Epithelial cell of proximal tubule (primary cell): Measurements from ENCODE around the gene TBC1D4. TPM values are rescaled to one million over a fixed set of nuclear protein-coding genes. Genes with fewer than 3 reads are reported as not detected.

Experiments
- DNase-seq: peaks from one replicate; pipeline ENCODE4 v3.0.0-alpha.2; 2011; ENCODE audit warnings: low read depth
- H3K4me3 ChIP-seq: 2 replicates; pipeline ENCODE4 v1.5.1; 2011; ENCODE audit warnings: low read depth, mild to moderate bottlenecking, low read length
- total RNA-seq: library from RNA; depleted of rRNA; stranded (reverse); fragments of >200 nt; gene quantifications from 2 replicates; pipeline ENCODE4 v1.2.3, GENCODE V29; 2015
- TF ChIP-seq, protein P1 (sequence below): conservative IDR thresholded peaks from 2 replicates; pipeline ENCODE4 v1.5.1; 2012; ENCODE audit warnings: low read depth, mild to moderate bottlenecking, low read length

TBC1D4 gene
- total RNA-seq, 1 donor from 2014 or later, result 20.9 TPM

DNA sequence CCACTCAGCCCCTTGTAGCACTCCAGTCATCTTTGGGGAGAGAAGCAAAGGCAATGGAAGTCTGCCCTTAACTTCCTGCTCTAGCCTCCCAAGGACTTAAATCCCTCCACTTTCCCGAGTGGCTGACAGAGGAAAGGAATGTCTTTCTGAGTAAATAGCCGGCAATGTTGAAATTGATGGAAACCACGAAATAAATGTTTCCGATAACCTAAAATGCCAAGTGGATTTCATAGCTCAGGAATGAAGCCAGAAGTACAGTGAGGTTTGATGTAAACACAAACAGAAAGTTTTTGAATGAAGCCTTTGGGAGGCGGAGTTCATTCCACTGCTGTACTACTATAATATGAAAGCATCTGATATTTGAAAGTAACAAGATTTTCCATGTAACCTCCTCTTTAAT, 14.0 kb upstream of the TBC1D4 start:
- DNase-seq, result no peak
- H3K4me3 ChIP-seq, result no peak overlapping the region
- TF ChIP-seq, protein P1, sequence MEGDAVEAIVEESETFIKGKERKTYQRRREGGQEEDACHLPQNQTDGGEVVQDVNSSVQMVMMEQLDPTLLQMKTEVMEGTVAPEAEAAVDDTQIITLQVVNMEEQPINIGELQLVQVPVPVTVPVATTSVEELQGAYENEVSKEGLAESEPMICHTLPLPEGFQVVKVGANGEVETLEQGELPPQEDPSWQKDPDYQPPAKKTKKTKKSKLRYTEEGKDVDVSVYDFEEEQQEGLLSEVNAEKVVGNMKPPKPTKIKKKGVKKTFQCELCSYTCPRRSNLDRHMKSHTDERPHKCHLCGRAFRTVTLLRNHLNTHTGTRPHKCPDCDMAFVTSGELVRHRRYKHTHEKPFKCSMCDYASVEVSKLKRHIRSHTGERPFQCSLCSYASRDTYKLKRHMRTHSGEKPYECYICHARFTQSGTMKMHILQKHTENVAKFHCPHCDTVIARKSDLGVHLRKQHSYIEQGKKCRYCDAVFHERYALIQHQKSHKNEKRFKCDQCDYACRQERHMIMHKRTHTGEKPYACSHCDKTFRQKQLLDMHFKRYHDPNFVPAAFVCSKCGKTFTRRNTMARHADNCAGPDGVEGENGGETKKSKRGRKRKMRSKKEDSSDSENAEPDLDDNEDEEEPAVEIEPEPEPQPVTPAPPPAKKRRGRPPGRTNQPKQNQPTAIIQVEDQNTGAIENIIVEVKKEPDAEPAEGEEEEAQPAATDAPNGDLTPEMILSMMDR, result no peak

DNA sequence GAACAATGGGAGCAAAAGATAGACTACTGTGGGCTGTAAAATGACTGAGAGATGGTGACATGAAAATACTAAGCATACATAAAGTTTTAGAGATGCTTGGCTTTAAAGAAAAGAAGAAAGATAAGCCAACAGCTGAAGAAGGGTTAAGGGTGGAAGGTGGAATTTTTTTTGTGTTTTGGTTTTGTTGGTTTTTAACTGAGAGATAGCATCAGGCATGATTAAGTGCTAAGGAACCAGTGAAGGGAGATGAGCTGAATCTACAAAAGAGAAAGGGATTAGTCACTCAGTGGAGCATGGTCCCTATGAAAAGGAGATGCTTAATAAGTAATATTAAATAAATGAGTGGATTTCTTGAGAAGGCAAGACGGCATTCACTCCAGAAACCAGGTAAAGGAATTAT, 12.5 kb upstream of the TBC1D4 start:
- TF ChIP-seq, protein P1, result no peak
- no peak overlapping the region for H3K4me3 ChIP-seq
- DNase-seq, result no peak

DNA sequence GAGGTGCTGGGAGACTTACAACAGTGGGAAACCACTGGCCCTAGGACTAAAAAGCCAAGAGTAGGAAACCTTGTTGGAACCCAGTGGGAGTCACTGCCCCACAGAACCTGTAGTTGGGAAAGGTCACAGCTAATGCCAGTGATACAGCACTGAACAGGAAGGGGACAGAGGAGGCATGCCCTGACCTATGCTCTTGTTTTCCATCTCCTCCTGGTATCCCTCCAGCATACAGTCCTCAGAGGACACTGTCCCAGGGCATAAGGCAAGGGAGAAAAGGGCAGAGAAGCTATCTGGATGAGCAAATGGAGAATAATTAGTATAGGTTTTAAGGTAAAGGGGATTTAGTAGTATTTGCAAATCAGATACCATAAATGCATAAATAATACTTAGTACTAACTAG, 11.2 kb upstream of the TBC1D4 start:
- TF ChIP-seq, protein P1, result no peak

DNA sequence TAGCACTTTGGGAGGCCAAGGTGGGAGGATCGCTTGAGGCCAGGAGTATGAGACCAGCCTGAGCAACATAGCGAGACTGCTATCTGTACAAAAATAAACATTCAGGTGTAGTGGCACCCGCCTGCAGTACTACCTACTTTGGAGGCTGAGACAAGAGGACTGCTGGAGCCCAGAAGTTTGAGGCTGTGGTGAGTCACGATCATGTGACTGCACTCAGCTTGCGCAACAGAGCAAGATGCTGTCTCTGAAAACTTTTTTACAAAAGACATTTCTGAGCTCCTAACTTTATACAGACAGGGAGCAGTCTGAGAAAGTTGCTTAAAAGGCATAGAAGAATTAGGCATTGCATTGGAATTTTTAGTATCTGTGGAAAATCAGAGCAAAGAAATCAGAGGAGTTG, 10.4 kb upstream of the TBC1D4 start:
- TF ChIP-seq, protein P1, result no peak
- H3K4me3 ChIP-seq, result no peak overlapping the region
- no peak for DNase-seq

More for the DNA sequence above, 11.2 kb upstream of the TBC1D4 start:
- H3K4me3 ChIP-seq, result no peak overlapping the region
- no peak for DNase-seq

DNA sequence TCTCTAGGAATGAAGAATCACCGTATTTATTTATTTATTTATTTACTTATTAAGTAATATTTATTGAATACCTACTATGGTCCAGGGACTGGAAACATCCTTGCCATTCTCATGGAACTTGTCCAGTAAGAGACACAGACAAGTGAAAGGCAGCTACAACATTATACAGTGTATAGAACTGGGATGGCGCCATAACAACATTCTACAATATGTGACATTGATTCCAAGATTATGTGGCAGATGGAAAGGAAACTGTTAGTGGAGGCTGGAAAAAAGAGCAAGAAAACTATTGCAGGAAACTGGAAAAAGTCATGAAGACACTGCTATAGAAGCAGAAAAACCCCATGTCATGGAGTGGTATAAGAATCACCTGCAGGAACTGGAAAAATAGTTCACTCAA, 9.4 kb upstream of the TBC1D4 start:
- no peak overlapping the region for H3K4me3 ChIP-seq
- DNase-seq, result no peak
- TF ChIP-seq, protein P1, result no peak

DNA sequence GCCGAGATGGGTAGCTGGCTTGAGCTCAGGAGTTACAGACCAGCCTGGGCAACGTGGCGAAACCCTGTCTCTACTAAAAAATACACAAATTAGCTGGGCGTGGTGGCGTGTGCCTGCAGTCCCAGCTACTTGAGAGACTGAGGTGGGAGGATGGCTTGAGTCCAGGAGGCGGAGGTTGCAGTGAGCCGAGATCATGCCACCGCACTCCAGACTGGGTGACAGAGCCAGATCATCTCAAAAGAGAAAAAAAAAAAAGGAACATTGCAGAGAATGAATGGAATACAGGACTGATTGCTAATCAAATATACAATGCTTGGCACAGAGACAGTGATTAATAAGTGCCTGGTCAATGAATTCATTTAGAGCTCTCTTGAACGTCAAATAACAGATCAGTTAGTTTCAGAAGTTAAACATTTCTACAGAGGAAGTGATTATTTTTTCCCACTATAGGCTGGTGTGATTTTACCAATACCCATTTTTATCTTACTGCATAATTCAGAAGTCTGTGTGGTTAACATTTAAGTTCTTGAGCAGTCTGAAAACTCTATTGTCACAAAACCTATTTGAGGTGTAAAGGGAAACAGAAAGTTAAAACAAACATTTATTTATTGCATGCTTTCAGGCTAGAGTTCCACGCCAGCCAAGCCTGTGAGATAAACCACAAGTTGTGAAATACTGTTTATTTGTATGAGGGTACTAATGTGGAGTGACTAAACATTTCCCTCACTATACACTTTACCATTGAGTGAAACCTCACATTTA, 7.7 kb upstream of the TBC1D4 start:
- TF ChIP-seq, protein P1, result no peak
- H3K4me3 ChIP-seq, result peak overlapping the region; percentile 0
- DNase-seq, result no peak
